ENCODE data around the gene KLK13.

KLK13 gene

GRCh38 chr19:51091895-51092873 is 27.3 kb upstream of the KLK13 start:
- TF ChIP-seq, protein P1, sequence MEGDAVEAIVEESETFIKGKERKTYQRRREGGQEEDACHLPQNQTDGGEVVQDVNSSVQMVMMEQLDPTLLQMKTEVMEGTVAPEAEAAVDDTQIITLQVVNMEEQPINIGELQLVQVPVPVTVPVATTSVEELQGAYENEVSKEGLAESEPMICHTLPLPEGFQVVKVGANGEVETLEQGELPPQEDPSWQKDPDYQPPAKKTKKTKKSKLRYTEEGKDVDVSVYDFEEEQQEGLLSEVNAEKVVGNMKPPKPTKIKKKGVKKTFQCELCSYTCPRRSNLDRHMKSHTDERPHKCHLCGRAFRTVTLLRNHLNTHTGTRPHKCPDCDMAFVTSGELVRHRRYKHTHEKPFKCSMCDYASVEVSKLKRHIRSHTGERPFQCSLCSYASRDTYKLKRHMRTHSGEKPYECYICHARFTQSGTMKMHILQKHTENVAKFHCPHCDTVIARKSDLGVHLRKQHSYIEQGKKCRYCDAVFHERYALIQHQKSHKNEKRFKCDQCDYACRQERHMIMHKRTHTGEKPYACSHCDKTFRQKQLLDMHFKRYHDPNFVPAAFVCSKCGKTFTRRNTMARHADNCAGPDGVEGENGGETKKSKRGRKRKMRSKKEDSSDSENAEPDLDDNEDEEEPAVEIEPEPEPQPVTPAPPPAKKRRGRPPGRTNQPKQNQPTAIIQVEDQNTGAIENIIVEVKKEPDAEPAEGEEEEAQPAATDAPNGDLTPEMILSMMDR (IDR thresholded peaks at IDR 0.05; ENCODE audit: low read depth, low read length): no peak

GRCh38 chr19:51091126-51091525 is 26.2 kb upstream of the KLK13 start:
- H3K4me3 ChIP-seq (ENCODE audit: low read depth, low read length): no peak overlapping the region

More at GRCh38 chr19:51091895-51092873, 27.3 kb upstream of the KLK13 start:
- H3K4me3 ChIP-seq (ENCODE audit: low read depth, low read length): no peak overlapping the region

DNA sequence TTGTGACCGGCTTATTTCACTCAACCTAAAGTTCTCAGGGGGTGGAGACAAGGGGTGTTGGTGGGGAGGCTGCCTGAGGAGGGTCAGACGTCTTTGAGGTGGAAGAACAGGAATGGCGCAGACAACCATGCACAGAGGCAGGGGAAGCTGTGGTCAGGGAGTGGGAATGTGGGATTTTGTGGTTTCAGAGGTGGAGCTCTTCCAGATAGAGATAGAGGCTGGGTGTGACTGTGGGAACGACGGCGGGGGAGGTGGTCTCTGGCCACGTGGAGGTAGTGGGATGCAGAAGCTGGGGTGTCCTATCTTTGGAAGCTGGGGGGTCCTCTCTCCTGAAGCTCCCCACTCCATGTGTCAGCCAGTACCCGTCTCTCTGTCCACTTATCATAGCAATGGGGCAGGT is 25.6 kb upstream of the KLK13 start:
- TF ChIP-seq, protein P1 (IDR thresholded peaks at IDR 0.05; ENCODE audit: low read depth, low read length): no peak
- H3K4me3 ChIP-seq (ENCODE audit: low read depth, low read length): no peak overlapping the region

More at GRCh38 chr19:51091126-51091525, 26.2 kb upstream of the KLK13 start:
- TF ChIP-seq, protein P1 (IDR thresholded peaks at IDR 0.05; ENCODE audit: low read depth, low read length): no peak

GRCh38 chr19:51089786-51090185 is 24.9 kb upstream of the KLK13 start:
- TF ChIP-seq, protein P1 (IDR thresholded peaks at IDR 0.05; ENCODE audit: low read depth, low read length): no peak
- no peak overlapping the region for H3K4me3 ChIP-seq (ENCODE audit: low read depth, low read length)

DNA sequence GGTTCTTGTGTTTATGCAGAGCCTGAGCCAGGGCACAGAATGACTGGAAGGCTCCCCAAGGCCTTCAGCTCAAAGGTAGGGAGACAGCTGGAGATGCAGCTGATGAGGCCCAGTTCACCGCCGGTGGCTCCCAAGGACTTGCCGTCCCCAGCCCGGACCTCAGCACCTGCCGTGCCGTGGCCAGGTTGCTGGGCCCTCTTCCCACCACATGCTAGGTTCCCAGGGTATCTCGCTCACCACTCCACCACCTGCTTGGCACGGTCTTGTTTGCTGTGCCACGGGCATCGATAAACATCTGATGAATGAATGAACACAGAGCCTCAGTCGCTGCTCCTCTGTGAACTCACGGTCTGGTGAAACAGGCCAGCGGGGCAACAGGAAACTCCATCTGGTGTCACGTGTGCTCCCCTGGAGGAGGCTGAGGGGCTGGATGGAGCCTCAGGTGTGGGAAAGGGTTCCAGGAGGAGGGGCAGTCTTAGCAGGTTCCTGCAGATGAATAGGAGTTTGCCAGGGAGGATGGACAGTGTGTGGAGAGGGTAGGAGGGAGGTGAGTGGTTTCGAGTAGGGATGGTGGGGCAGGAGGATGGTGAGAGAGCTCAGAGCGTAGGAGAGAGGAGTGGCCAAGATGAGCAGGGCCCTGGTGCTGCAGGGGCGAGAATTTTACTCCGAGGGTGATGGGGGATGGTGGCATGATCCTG is 21.4 kb upstream of the KLK13 start:
- H3K4me3 ChIP-seq (ENCODE audit: low read depth, low read length): no peak overlapping the region
- TF ChIP-seq, protein P1 (IDR thresholded peaks at IDR 0.05; ENCODE audit: low read depth, low read length): no peak

DNA sequence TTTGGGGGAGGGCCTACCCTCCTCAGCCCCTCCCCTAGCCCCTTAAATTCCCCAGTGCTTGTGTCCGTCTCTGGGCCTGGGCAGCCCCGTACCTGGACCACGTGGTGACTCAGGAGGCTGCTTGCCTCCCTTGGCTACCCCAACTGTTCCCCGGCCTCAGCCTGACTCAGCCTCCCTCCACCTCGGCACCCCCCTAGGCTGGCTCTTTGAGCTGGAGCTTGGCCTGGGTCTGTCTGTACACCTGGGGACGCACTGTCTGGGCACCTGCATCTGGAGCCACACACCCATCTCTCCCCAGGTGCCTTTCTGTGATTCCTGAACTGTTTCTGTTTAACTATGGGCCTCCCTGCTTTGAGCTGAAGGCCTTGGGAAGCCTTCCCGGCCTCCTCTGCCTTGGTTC is 19.6 kb upstream of the KLK13 start:
- H3K4me3 ChIP-seq (ENCODE audit: low read depth, low read length): no peak overlapping the region
- TF ChIP-seq, protein P1 (IDR thresholded peaks at IDR 0.05; ENCODE audit: low read depth, low read length): no peak

GRCh38 chr19:51083783-51084182 is 18.9 kb upstream of the KLK13 start:
- H3K4me3 ChIP-seq (ENCODE audit: low read depth, low read length): no peak overlapping the region
- TF ChIP-seq, protein P1 (IDR thresholded peaks at IDR 0.05; ENCODE audit: low read depth, low read length): no peak

Measured in WI38 (cell line).